Heart right ventricle (tissue), 16 donors: Measurements from ENCODE around the gene SIN3A. TPM values are rescaled to one million over a fixed set of nuclear protein-coding genes. Genes with fewer than 3 reads are reported as not detected.
"Not testable (repeated sequence)": the region's sequence is repeated elsewhere in the genome, so short reads cannot be mapped to it uniquely, and the experiment has no call there.

Experiments used
- ATAC-seq, 8 donors: fragments of 200-7000 bp; cut with Tn5 transposase; one replicate each; pipeline ENCODE4 v1.9.1; 2020; ENCODE audit warnings: mild to moderate bottlenecking in 8 of 8, moderate library complexity in 8 of 8, moderate number of reproducible peaks in 1 of 8
- DNase-seq, 2 donors: peaks; one replicate each; pipeline ENCODE4 v3.0.0-alpha.2; 2020
- H3K27ac ChIP-seq, 10 donors: fragments of 200-600 bp; sonication (generic) in 2 of 10; one replicate each; pipeline versions ENCODE4 v1.5.0 to v1.8.0; 2020 to 2022; ENCODE audit warnings: mild to moderate bottlenecking in 3 of 10
- H3K27me3 ChIP-seq, 7 donors: fragments of 200-600 bp; one replicate each; pipeline ENCODE4 v1.8.0; 2021 to 2022; ENCODE audit warnings: mild to moderate bottlenecking in 2 of 7
- H3K36me3 ChIP-seq, 9 donors: fragments of 200-600 bp; sonication (generic) in 1 of 9; one replicate each; pipeline versions ENCODE4 v1.5.0 to v1.8.0; 2020 to 2022; ENCODE audit warnings: mild to moderate bottlenecking in 2 of 9
- H3K4me1 ChIP-seq, 9 donors: fragments of 200-600 bp; sonication (generic) in 1 of 9; one replicate each; pipeline versions ENCODE4 v1.5.0 to v1.8.0; 2020 to 2022; ENCODE audit warnings: mild to moderate bottlenecking in 4 of 9
- H3K4me3 ChIP-seq, 10 donors: fragments of 200-600 bp; sonication (generic) in 2 of 10; one replicate each; pipeline versions ENCODE4 v1.5.0 to v1.8.0; 2020 to 2022; ENCODE audit warnings: mild to moderate bottlenecking in 7 of 10, moderate library complexity in 2 of 10
- H3K9me3 ChIP-seq, 11 donors: fragments of 200-600 bp in 10 of 11; sonication (generic) in 2 of 11; one replicate each; pipeline versions ENCODE4 v1.5.0 to v1.8.0; 2013 to 2022; ENCODE audit warnings: mild to moderate bottlenecking in 2 of 11, control low read depth in 1 of 11, moderate library complexity in 1 of 11
- CTCF ChIP-seq, 9 donors: fragments of 200-600 bp; sonication (generic) in 2 of 9; IDR thresholded peaks; one replicate each; pipeline versions ENCODE4 v1.5.0 to v1.8.0; 2021 to 2022; ENCODE audit warnings: antibody characterized with exemption in 9 of 9, mild to moderate bottlenecking in 5 of 9, moderate library complexity in 1 of 9
- WGBS, 2 donors: extraction: QIAGEN DNeasy Blood & Tissue Kit; methylation state at CpG; one replicate each; pipeline ENCODE4 v1.1.7; 2013; ENCODE audit warnings: inconsistent platforms in 1 of 2; 5-methylcytosine and 5-hydroxymethylcytosine counted together
- intact Hi-C, 10 donors: fragments of 100-400 bp; cut with DNase I; formaldehyde crosslinking; loops; one replicate each; pipeline versions ENCODE4 v1.11.1 to v1.14.2; 2022
- polyA plus RNA-seq, 2 donors: library from polyadenylated mRNA; stranded (reverse); fragments of 200-250 nt; gene quantifications; one replicate each; pipeline ENCODE4 v1.2.3, GENCODE V29; 2013
- total RNA-seq, 10 donors: library from RNA; stranded (reverse); fragmentation: NEBNext Ultra II Directional in 3 of 10; extraction: Animal tissue kit (Norgen Biotek cat#: 25700) in 3 of 10; gene quantifications; one replicate each; pipeline versions ENCODE4 v1.2.1 to v1.2.4, GENCODE V29; 2021 to 2023
- donor health status: Arrhythmogenic right ventricular cardiomyopathy.
- donor health status: ischemic (EF 13 %, LVEDD 7.1; RV severe dilation, severe dysfunction).
- donor health status: healthy with polysubstance abuse.
- donor health status: DM: no; HTN: yes; CAD: no.
- donor health status: DM: no; HTN: no; CAD: no.
- donor health status: ischemic (EF 25% LVEDD 6.9; RV normal size, moderate dysfunction).
- donor health status: ischemic (EF 25% LVEDD 5.7; RV mildly dilated, moderate dysfunction).
- donor health status: healthy.
- donor health status: DM: yes; HTN: yes; CAD: no.
- donor health status: Ischemic cardiomyopathy.
- donor health status: ischemic (EF 35%, LVEDD 5.7; RV mildly dilated, moderate dysfunction).
- donor health status: nonischemic (EF 11% LVEDD 7.7; RV severe dilation, severe dysfunction).
- donor health status: DM: yes; HTN: yes; CAD: no.
- donor health status: PGD.
- donor health status: ischemic (EF 29% LVEDD 5.4; RV normal size, mild dysfunction).
- donor health status: nonischemic (EF 23%, LVEDD 6.1; RV moderate dilation, normal function).

SIN3A gene
- total and polyA plus RNA-seq, 12 donors = 7.9 to 41.8 (median 29.3) TPM

- intact Hi-C loops = no loop called here
- Histone ChIP-seq H3K9me3 (no peaks in the 10 kb centered on the region), H3K4me3 (no peak overlapping the region), H3K4me1 (no peaks in the 10 kb centered on the region), H3K27me3 (no peaks in the 10 kb centered on the region), H3K36me3 (peaks cover 0 to 100% (median 65%) of the 10 kb centered on the region in 9 donors), H3K27ac (no peak overlapping the region)
- 88 to 91% methylated on average over 2 of the region's 2 CpGs for whole genome bisulfite sequencing, 2 donors
- no peak for TF ChIP-seq CTCF (IDR thresholded peaks at IDR 0.05)
- ATAC-seq (no peak), DNase-seq (no peak)
Measured at GRCh38 chr15:75403892-75404291, 47.6 kb downstream of the SIN3A start.

GRCh38 chr15:75397494-75397893 is 54.0 kb downstream of the SIN3A start:
- 73 to 74% methylated on average over 2 of the region's 2 CpGs for WGBS, 2 donors
- Histone ChIP-seq H3K9me3 (no peaks in the 10 kb centered on the region), H3K27me3 (no peaks in the 10 kb centered on the region), H3K4me3 (no peak overlapping the region), H3K4me1 (no peaks in the 10 kb centered on the region), H3K36me3 (peaks cover 0 to 100% (median 62%) of the 10 kb centered on the region in 9 donors), H3K27ac (no peak overlapping the region)
- no peak for TF ChIP-seq CTCF (IDR thresholded peaks at IDR 0.05)
- DNase-seq = no peak
- intact Hi-C loops = no loop called here
- ATAC-seq = no peak

GRCh38 chr15:75389791-75390382 is 61.6 kb downstream of the SIN3A start:
- no peaks in the 10 kb centered on the region for H3K9me3 ChIP-seq
- H3K27me3 ChIP-seq = no peaks in the 10 kb centered on the region
- peaks cover 0 to 9% (median 0%) of the 10 kb centered on the region in 9 donors for H3K4me1 ChIP-seq
- 92 to 94% methylated on average over 1 of the region's 1 CpG for WGBS, 2 donors
- intact Hi-C loops = loop anchor here in 1 of 10 donors (10.0 kb wide), 1 partner anchor 65 kb away; no protein-coding TSS in a partner anchor
- ATAC-seq (no peak), DNase-seq (no peak)
- H3K36me3 ChIP-seq = peaks cover 0 to 100% (median 59%) of the 10 kb centered on the region in 9 donors
- H3K4me3 ChIP-seq = no peak overlapping the region
- H3K27ac ChIP-seq = no peak overlapping the region
- TF ChIP-seq CTCF (IDR thresholded peaks at IDR 0.05) = no peak

- intact Hi-C loops = loop anchor here in 1 of 10 donors (10.0 kb wide), 1 partner anchor 59 kb away; no protein-coding TSS in a partner anchor
- WGBS, 2 donors = 92 to 95% methylated on average over 5 of the region's 5 CpGs
Measured at GRCh38 chr15:75383986-75384385, 67.5 kb downstream of the SIN3A start.

GRCh38 chr15:75380773-75381172 is 70.7 kb downstream of the SIN3A start:
- Histone ChIP-seq H3K27ac (no peak overlapping the region), H3K36me3 (peaks cover 0 to 100% (median 55%) of the 10 kb centered on the region in 9 donors), H3K4me3 (no peak overlapping the region), H3K4me1 (no peaks in the 10 kb centered on the region), H3K9me3 (no peaks in the 10 kb centered on the region), H3K27me3 (no peaks in the 10 kb centered on the region)
- DNase-seq (no peak), ATAC-seq (no peak)
- no peak for TF ChIP-seq CTCF (IDR thresholded peaks at IDR 0.05)
- intact Hi-C loops = loop anchor here in 1 of 10 donors (10.0 kb wide), 1 partner anchor 56 kb away; no protein-coding TSS in a partner anchor
- 90 to 93% methylated on average over 4 of the region's 4 CpGs for WGBS, 2 donors

More at GRCh38 chr15:75383986-75384385, 67.5 kb downstream of the SIN3A start:
- not testable (repeated sequence) for DNase-seq, H3K27me3 ChIP-seq, H3K9me3 ChIP-seq, ATAC-seq, H3K4me3 ChIP-seq, H3K4me1 ChIP-seq, H3K27ac ChIP-seq
- H3K36me3 ChIP-seq = peaks cover 0 to 100% (median 64%) of the 10 kb centered on the region in 9 donors
